Mesendoderm (in vitro differentiated cells): ENCODE results near the gene PDE1A.

Source experiments
- DNase-seq: peaks from one replicate; pipeline ENCODE4 v3.0.0; 2013
- H2AK5ac ChIP-seq: 2 replicates; pipeline ENCODE4 v1.6.1; 2013; ENCODE audit warnings: low read length, inconsistent platforms
- H2BK120ac ChIP-seq: 2 replicates; pipeline ENCODE4 v1.6.1; 2013; ENCODE audit warnings: low read depth, mild to moderate bottlenecking, low read length, moderate library complexity, mixed read lengths
- H2BK15ac ChIP-seq: replicated peaks from 2 replicates; pipeline ENCODE4 v1.6.1; 2013; ENCODE audit warnings: low read depth, mild to moderate bottlenecking, moderate library complexity
- H2BK5ac ChIP-seq: 2 replicates; pipeline ENCODE4 v1.6.1; 2013; ENCODE audit warnings: low read length, inconsistent platforms
- H3K18ac ChIP-seq: 2 replicates; pipeline ENCODE4 v1.6.1; 2013; ENCODE audit warnings: mild to moderate bottlenecking, low read length, mixed read lengths
- H3K23ac ChIP-seq: one replicate; pipeline ENCODE4 v1.6.1; 2013; ENCODE audit warnings: low read length
- H3K27ac ChIP-seq: 2 replicates; pipeline ENCODE4 v1.5.1; 2013; ENCODE audit warnings: low read depth, mild to moderate bottlenecking, inconsistent platforms, low read length, moderate library complexity
- H3K27me3 ChIP-seq: 2 replicates; pipeline ENCODE4 v1.6.1; 2013; ENCODE audit warnings: low read length, control low read depth, mild to moderate bottlenecking, inconsistent platforms; ENCODE audit not compliant: insufficient read depth, poor library complexity
- H3K36me3 ChIP-seq: 2 replicates; pipeline ENCODE4 v1.6.1; 2013; ENCODE audit warnings: low read length, inconsistent platforms; ENCODE audit not compliant: control insufficient read depth, insufficient read depth
- H3K4ac ChIP-seq: one replicate; pipeline ENCODE4 v1.6.1; 2013; ENCODE audit warnings: low read depth, mild to moderate bottlenecking, low read length, moderate library complexity
- H3K4me1 ChIP-seq: 2 replicates; pipeline ENCODE4 v1.6.1; 2013; ENCODE audit warnings: low read depth, low read length, inconsistent platforms; ENCODE audit not compliant: control insufficient read depth
- H3K4me2 ChIP-seq: 2 replicates; pipeline ENCODE4 v1.6.1; 2013; ENCODE audit warnings: low read length
- H3K4me3 ChIP-seq: 2 replicates; pipeline ENCODE4 v1.5.1; 2013; ENCODE audit warnings: mild to moderate bottlenecking, low read length
- H3K56ac ChIP-seq: one replicate; pipeline ENCODE4 v1.6.1; 2013; ENCODE audit warnings: low read length
- H3K79me1 ChIP-seq: 2 replicates; pipeline ENCODE4 v1.6.1; 2013; ENCODE audit warnings: low read length, inconsistent platforms
- H3K79me2 ChIP-seq: 2 replicates; pipeline ENCODE4 v1.6.1; 2013; ENCODE audit warnings: mild to moderate bottlenecking, low read length; ENCODE audit not compliant: control insufficient read depth, insufficient read depth
- H3K9ac ChIP-seq: 2 replicates; pipeline ENCODE4 v1.6.1; 2013; ENCODE audit warnings: low read length, inconsistent platforms
- H4K5ac ChIP-seq: one replicate; pipeline ENCODE4 v1.6.1; 2013; ENCODE audit warnings: low read length
- H4K8ac ChIP-seq: one replicate; pipeline ENCODE4 v1.6.1; 2013; ENCODE audit warnings: low read depth, mild to moderate bottlenecking, control low read depth, low read length, moderate library complexity
- WGBS: extraction: QIAGEN DNeasy Blood & Tissue Kit; methylation state at CpG from one replicate; pipeline ENCODE4 v1.1.7; 2013; ENCODE audit warnings: low lambda C conversion rate, missing lambda C conversion rate; ENCODE audit not compliant: insufficient coverage; ENCODE audit errors: extremely low coverage; 5-methylcytosine and 5-hydroxymethylcytosine counted together

The PDE1A gene

DNA sequence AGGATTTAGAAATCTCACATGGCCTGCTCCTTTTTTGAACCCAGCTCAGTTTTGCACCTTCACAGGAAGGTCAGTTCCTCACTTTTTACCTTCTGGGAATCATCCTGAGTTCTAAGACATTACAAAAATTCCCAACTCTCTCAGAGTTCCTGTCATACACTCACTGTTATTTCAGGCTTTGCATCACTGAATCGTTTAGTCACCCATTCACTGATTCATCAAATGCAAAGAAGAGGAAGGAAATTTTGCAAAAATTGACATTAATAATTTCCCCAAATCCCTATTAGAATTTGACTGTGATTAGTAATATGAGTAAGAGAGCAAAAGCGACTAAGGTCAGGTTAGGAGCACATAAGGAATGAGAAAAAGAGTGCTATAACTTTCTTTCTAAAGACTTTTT lies 197.5 kb downstream of the PDE1A start:
- DNase-seq = no peak
- no peak overlapping the region for H3K9ac ChIP-seq
- H4K5ac ChIP-seq = no peak overlapping the region
- no peak overlapping the region for H2BK120ac ChIP-seq
- no peak overlapping the region for H3K4me3 ChIP-seq
- H3K4me1 ChIP-seq = no peaks in the 10 kb centered on the region
- H2BK5ac ChIP-seq = no peak overlapping the region
- H3K27me3 ChIP-seq = no peaks in the 10 kb centered on the region
- no peak overlapping the region for H3K23ac ChIP-seq
- no peak overlapping the region for H3K18ac ChIP-seq
- H3K56ac ChIP-seq = no peak overlapping the region
- no peak overlapping the region for H2AK5ac ChIP-seq
- no peaks in the 10 kb centered on the region for H3K36me3 ChIP-seq
- H3K4me2 ChIP-seq = no peak overlapping the region
- WGBS = no CpG with 5 or more reads among the region's 2 CpGs
- H3K27ac ChIP-seq = no peak overlapping the region
- H4K8ac ChIP-seq = no peak overlapping the region
- no peaks in the 10 kb centered on the region for H3K79me1 ChIP-seq
- no peak overlapping the region for H2BK15ac ChIP-seq
- H3K79me2 ChIP-seq = no peaks in the 10 kb centered on the region
- H3K4ac ChIP-seq = no peak overlapping the region

- Histone ChIP-seq H3K9ac (no peak overlapping the region), H3K4me1 (no peaks in the 10 kb centered on the region), H3K79me2 (no peaks in the 10 kb centered on the region), H3K27ac (no peak overlapping the region), H2BK15ac (no peak overlapping the region), H2BK120ac (no peak overlapping the region), H3K56ac (no peak overlapping the region), H4K8ac (no peak overlapping the region), H3K4ac (no peak overlapping the region), H2AK5ac (no peak overlapping the region), H4K5ac (no peak overlapping the region), H3K4me3 (no peak overlapping the region), H3K27me3 (no peaks in the 10 kb centered on the region), H3K36me3 (no peaks in the 10 kb centered on the region), H3K23ac (no peak overlapping the region), H3K79me1 (no peaks in the 10 kb centered on the region), H3K18ac (no peak overlapping the region), H2BK5ac (no peak overlapping the region), H3K4me2 (no peak overlapping the region)
- no CpG with 5 or more reads among the region's 2 CpGs for WGBS
- DNase-seq = no peak
These were observed 198.1 kb downstream of the PDE1A start for GRCh38 chr2:182228741-182229140.

DNA sequence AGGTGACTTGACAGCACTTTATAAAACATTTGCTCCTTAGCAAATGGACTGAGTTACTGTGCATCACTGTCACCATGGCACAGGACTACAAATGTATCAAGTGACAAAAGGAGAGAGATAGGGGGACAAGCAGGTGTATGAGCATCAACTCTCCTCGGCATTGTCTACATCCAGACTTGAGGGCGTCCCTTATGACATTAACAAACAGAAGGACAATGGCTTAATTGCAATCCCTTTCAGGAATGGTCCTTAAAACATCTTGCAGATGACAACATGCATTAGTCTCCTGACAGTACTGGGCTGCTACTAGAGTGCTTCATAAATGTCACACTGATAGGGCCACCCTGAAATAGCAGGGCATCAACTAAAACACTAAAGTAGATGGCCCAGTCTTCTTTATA lies 198.8 kb downstream of the PDE1A start:
- no peak overlapping the region for H3K23ac ChIP-seq
- H4K5ac ChIP-seq = no peak overlapping the region
- no peaks in the 10 kb centered on the region for H3K79me1 ChIP-seq
- H3K4ac ChIP-seq = no peak overlapping the region
- H3K27me3 ChIP-seq = no peaks in the 10 kb centered on the region
- H3K4me2 ChIP-seq = no peak overlapping the region
- no peak for DNase-seq
- no peak overlapping the region for H2BK15ac ChIP-seq
- no peaks in the 10 kb centered on the region for H3K4me1 ChIP-seq
- no peaks in the 10 kb centered on the region for H3K79me2 ChIP-seq
- no peak overlapping the region for H2BK5ac ChIP-seq
- H2AK5ac ChIP-seq = no peak overlapping the region
- no peak overlapping the region for H2BK120ac ChIP-seq
- H3K36me3 ChIP-seq = no peaks in the 10 kb centered on the region
- no peak overlapping the region for H3K56ac ChIP-seq
- no peak overlapping the region for H3K27ac ChIP-seq
- H3K9ac ChIP-seq = no peak overlapping the region
- no CpG with 5 or more reads among the region's 2 CpGs for WGBS
- H4K8ac ChIP-seq = no peak overlapping the region
- no peak overlapping the region for H3K4me3 ChIP-seq
- H3K18ac ChIP-seq = no peak overlapping the region

DNA sequence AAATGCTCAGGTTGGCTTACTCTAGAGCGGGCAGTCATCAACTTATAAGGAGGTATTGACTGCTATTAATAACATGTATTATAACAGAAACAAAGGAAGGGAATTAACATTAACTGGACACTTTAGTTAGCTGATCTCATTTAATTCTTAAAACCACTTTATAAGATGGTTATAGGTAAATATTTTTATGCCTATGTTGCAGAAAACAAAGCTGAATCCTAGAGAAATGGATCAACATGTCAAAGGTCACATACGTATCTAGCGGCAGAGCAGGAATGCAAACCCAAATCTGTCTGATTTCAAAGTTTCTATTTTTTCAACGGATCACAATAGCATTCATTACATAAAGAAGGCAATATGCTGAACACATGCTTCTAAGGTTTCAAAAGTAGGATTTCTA lies 200.0 kb downstream of the PDE1A start:
- no peak overlapping the region for H2BK5ac ChIP-seq

DNA sequence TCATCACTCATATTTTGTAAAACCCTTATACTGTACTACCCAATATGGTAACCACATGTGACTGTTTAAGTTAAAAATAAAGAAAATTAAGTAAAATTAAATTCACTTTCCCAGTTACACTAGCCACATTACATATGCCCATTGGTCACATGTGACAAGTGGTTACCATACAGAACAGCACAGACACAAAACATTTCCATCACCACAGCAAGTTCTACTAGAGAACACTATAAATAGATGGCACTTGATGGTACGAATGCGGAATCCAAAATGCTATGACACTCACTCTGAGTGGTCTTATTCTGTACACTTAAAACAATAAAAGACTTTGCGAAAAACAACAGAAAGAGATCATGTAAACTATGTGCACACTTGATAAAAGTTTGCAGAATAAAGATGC lies 202.2 kb downstream of the PDE1A start:
- H3K36me3 ChIP-seq = no peaks in the 10 kb centered on the region
- H3K18ac ChIP-seq = no peak overlapping the region
- no peak for DNase-seq
- H3K4me2 ChIP-seq = no peak overlapping the region
- H4K8ac ChIP-seq = no peak overlapping the region
- no peaks in the 10 kb centered on the region for H3K27me3 ChIP-seq
- H3K23ac ChIP-seq = no peak overlapping the region
- H3K9ac ChIP-seq = no peak overlapping the region
- H2AK5ac ChIP-seq = no peak overlapping the region
- H3K79me1 ChIP-seq = no peaks in the 10 kb centered on the region
- H3K4me3 ChIP-seq = no peak overlapping the region
- no peak overlapping the region for H3K56ac ChIP-seq
- H2BK5ac ChIP-seq = no peak overlapping the region
- no peaks in the 10 kb centered on the region for H3K4me1 ChIP-seq
- H4K5ac ChIP-seq = no peak overlapping the region
- H3K27ac ChIP-seq = no peak overlapping the region
- no CpG with 5 or more reads among the region's 3 CpGs for WGBS
- H3K79me2 ChIP-seq = no peaks in the 10 kb centered on the region
- H2BK15ac ChIP-seq = no peak overlapping the region
- no peak overlapping the region for H2BK120ac ChIP-seq
- H3K4ac ChIP-seq = no peak overlapping the region

More for the DNA sequence above, 200.0 kb downstream of the PDE1A start:
- Histone ChIP-seq H3K9ac (no peak overlapping the region), H4K8ac (no peak overlapping the region), H3K4ac (no peak overlapping the region), H3K18ac (no peak overlapping the region), H2BK15ac (no peak overlapping the region), H3K79me2 (no peaks in the 10 kb centered on the region), H3K36me3 (no peaks in the 10 kb centered on the region), H3K79me1 (no peaks in the 10 kb centered on the region), H3K27ac (no peak overlapping the region), H3K56ac (no peak overlapping the region), H2BK120ac (no peak overlapping the region), H4K5ac (no peak overlapping the region), H2AK5ac (no peak overlapping the region), H3K4me1 (no peaks in the 10 kb centered on the region), H3K4me3 (no peak overlapping the region), H3K27me3 (no peaks in the 10 kb centered on the region), H3K4me2 (no peak overlapping the region), H3K23ac (no peak overlapping the region)
- whole genome bisulfite sequencing = no CpG with 5 or more reads among the region's 4 CpGs
- no peak for DNase-seq

GRCh38 chr2:182220998-182221397 lies 205.8 kb downstream of the PDE1A start:
- H3K27me3 ChIP-seq = no peaks in the 10 kb centered on the region
- DNase-seq = no peak
- WGBS = no CpG with 5 or more reads among the region's 3 CpGs
- no peaks in the 10 kb centered on the region for H3K36me3 ChIP-seq
- H3K23ac ChIP-seq = no peak overlapping the region
- H3K4ac ChIP-seq = no peak overlapping the region
- no peak overlapping the region for H4K5ac ChIP-seq
- no peaks in the 10 kb centered on the region for H3K79me2 ChIP-seq
- H3K18ac ChIP-seq = no peak overlapping the region
- no peaks in the 10 kb centered on the region for H3K4me1 ChIP-seq
- no peak overlapping the region for H3K4me3 ChIP-seq
- no peak overlapping the region for H2AK5ac ChIP-seq
- no peak overlapping the region for H2BK5ac ChIP-seq
- H2BK120ac ChIP-seq = no peak overlapping the region
- no peak overlapping the region for H4K8ac ChIP-seq
- no peaks in the 10 kb centered on the region for H3K79me1 ChIP-seq
- no peak overlapping the region for H2BK15ac ChIP-seq
- H3K56ac ChIP-seq = no peak overlapping the region
- H3K9ac ChIP-seq = no peak overlapping the region
- no peak overlapping the region for H3K27ac ChIP-seq
- no peak overlapping the region for H3K4me2 ChIP-seq
